Measurements from ENCODE around the gene CPN1. TPM values are rescaled to one million over a fixed set of nuclear protein-coding genes. Genes with fewer than 3 reads are reported as not detected.
"Not testable (repeated sequence)": the region's sequence is repeated elsewhere in the genome, so short reads cannot be mapped to it uniquely, and the experiment has no call there.

The CPN1 gene
- total RNA-seq, 1 experiment from 2014 or later = 0.12 TPM

DNA sequence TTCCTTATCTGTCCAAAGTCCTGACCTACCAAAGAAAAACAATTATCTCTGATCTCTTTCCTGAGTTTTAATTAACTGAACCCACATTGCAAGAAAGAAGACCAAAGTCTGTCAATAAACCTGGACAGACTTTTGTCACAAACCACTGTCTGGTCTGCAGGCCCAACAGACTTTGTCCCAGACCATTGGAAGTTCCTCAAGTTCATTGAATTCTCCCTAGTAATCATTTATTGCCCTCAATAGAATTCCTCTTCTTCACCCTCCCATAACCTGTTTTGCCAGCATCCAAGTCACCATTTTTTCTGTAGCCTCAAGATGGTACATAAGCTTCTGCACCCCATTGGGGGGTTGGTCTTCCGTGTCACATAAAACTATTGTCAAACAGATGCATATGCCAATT lies 68.0 kb downstream of the CPN1 start:
- Histone ChIP-seq H3K9me3 (ENCODE audit: control insufficient read depth in 1 of 2, insufficient read depth in 1 of 2, low read depth in 1 of 2, low read length in 2 of 2) (no peaks in the 10 kb centered on the region), H2AFZ (ENCODE audit: low read depth, low read length, poor library complexity, severe bottlenecking) (no peak overlapping the region), H3K36me3 (ENCODE audit: control insufficient read depth in 1 of 2, insufficient read depth in 2 of 2, low read length in 2 of 2) (no peaks in the 10 kb centered on the region), H3K27me3 (ENCODE audit: insufficient read depth, low read length) (no peaks in the 10 kb centered on the region), H3K4me2 (ENCODE audit: low read length) (no peak overlapping the region), H3K4me1 (ENCODE audit: control insufficient read depth in 1 of 2, insufficient read depth in 2 of 2, low read length in 2 of 2) (peaks cover 0 to 10% of the 10 kb centered on the region in 2 experiments; a peak in 3 of 4 replicates), H3K79me2 (ENCODE audit: insufficient read depth, low read length) (peaks cover 9% of the 10 kb centered on the region), H3K9me2 (ENCODE audit: insufficient read depth) (no peaks in the 10 kb centered on the region), H3K9ac (ENCODE audit: low read length) (no peak overlapping the region), H3K27ac (ENCODE audit: low read depth, low read length) (no peak overlapping the region), H4K20me1 (ENCODE audit: insufficient read depth) (no peaks in the 10 kb centered on the region), H3K4me3 (replicated peaks in 1 of 2; ENCODE audit: low read depth in 1 of 2, low read length in 2 of 2) (no peak overlapping the region)
- intact Hi-C loops (cut with micrococcal nuclease) = no loop called here
- RAD21 ChIA-PET (ENCODE audit: low non-redundant PET in 1 of 2, low total read pairs in 2 of 2, uncharacterized antibody in 2 of 2, unreplicated experiment in 2 of 2) = no interaction called here
- TF ChIP-seq ZFX (IDR thresholded peaks at IDR 0.05) (no peak), CEBPB (IDR thresholded peaks at IDR 0.05; ENCODE audit: low read depth) (no peak), SP1 (IDR thresholded peaks at IDR 0.05; ENCODE audit: low read depth) (no peak)
- TF ChIP-seq, protein P1, sequence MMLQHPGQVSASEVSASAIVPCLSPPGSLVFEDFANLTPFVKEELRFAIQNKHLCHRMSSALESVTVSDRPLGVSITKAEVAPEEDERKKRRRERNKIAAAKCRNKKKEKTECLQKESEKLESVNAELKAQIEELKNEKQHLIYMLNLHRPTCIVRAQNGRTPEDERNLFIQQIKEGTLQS (IDR thresholded peaks at IDR 0.05) = no peak
- TF ChIP-seq, protein P2, sequence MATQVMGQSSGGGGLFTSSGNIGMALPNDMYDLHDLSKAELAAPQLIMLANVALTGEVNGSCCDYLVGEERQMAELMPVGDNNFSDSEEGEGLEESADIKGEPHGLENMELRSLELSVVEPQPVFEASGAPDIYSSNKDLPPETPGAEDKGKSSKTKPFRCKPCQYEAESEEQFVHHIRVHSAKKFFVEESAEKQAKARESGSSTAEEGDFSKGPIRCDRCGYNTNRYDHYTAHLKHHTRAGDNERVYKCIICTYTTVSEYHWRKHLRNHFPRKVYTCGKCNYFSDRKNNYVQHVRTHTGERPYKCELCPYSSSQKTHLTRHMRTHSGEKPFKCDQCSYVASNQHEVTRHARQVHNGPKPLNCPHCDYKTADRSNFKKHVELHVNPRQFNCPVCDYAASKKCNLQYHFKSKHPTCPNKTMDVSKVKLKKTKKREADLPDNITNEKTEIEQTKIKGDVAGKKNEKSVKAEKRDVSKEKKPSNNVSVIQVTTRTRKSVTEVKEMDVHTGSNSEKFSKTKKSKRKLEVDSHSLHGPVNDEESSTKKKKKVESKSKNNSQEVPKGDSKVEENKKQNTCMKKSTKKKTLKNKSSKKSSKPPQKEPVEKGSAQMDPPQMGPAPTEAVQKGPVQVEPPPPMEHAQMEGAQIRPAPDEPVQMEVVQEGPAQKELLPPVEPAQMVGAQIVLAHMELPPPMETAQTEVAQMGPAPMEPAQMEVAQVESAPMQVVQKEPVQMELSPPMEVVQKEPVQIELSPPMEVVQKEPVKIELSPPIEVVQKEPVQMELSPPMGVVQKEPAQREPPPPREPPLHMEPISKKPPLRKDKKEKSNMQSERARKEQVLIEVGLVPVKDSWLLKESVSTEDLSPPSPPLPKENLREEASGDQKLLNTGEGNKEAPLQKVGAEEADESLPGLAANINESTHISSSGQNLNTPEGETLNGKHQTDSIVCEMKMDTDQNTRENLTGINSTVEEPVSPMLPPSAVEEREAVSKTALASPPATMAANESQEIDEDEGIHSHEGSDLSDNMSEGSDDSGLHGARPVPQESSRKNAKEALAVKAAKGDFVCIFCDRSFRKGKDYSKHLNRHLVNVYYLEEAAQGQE (IDR thresholded peaks at IDR 0.05; ENCODE audit: low read depth) = no peak
- TF ChIP-seq, protein P3, sequence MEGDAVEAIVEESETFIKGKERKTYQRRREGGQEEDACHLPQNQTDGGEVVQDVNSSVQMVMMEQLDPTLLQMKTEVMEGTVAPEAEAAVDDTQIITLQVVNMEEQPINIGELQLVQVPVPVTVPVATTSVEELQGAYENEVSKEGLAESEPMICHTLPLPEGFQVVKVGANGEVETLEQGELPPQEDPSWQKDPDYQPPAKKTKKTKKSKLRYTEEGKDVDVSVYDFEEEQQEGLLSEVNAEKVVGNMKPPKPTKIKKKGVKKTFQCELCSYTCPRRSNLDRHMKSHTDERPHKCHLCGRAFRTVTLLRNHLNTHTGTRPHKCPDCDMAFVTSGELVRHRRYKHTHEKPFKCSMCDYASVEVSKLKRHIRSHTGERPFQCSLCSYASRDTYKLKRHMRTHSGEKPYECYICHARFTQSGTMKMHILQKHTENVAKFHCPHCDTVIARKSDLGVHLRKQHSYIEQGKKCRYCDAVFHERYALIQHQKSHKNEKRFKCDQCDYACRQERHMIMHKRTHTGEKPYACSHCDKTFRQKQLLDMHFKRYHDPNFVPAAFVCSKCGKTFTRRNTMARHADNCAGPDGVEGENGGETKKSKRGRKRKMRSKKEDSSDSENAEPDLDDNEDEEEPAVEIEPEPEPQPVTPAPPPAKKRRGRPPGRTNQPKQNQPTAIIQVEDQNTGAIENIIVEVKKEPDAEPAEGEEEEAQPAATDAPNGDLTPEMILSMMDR (IDR thresholded peaks at IDR 0.05 in 2 of 3, conservative IDR thresholded peaks at IDR 0.05 in 1 of 3; ENCODE audit: borderline replicate concordance in 1 of 3, insufficient read depth in 1 of 3, low read depth in 2 of 3, low read length in 2 of 3) = no peak
- POLR2A ChIA-PET = no interaction called here
- DNase-seq (ENCODE audit: low read depth, low spot score) (no peak), ATAC-seq (no peak)
- CTCF ChIA-PET = interaction anchor here (1.8 kb wide), 1 partner anchor 32 kb away, joined by 5 read pairs; no protein-coding TSS in a partner anchor
- BruUV-seq (replicated peaks) = no TSS peak

DNA sequence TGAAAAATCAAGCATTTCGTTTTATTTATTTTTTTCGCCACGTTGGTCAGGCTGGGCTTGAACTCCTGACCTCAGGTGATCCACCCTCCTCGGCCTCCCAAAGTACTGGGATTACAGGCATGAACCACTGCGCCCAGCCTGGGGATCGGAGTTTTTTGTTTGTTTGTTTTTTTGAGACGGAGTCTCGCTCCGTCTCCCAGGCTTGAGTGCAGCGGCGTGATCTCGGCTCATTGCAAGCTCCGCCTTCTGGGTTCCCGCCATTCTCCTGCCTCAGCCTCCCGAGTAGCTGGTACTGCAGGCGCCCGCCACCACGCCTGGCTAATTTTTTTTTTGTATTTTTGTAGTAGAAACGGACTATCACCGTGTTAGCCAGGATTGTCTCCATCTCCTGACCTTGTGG lies 69.8 kb downstream of the CPN1 start:
- H3K4me3 ChIP-seq (replicated peaks in 1 of 2; ENCODE audit: low read depth in 1 of 2, low read length in 2 of 2); H4K20me1 ChIP-seq (ENCODE audit: insufficient read depth); ATAC-seq; POLR2A ChIA-PET; intact Hi-C loops (cut with micrococcal nuclease); DNase-seq (ENCODE audit: low read depth, low spot score); H3K27me3 ChIP-seq (ENCODE audit: insufficient read depth, low read length); RAD21 ChIA-PET (ENCODE audit: low non-redundant PET in 1 of 2, low total read pairs in 2 of 2, uncharacterized antibody in 2 of 2, unreplicated experiment in 2 of 2); H3K36me3 ChIP-seq (ENCODE audit: control insufficient read depth in 1 of 2, insufficient read depth in 2 of 2, low read length in 2 of 2); H3K4me2 ChIP-seq (ENCODE audit: low read length); H3K9me3 ChIP-seq (ENCODE audit: control insufficient read depth in 1 of 2, insufficient read depth in 1 of 2, low read depth in 1 of 2, low read length in 2 of 2); H3K9ac ChIP-seq (ENCODE audit: low read length); H3K9me2 ChIP-seq (ENCODE audit: insufficient read depth); BruUV-seq (replicated peaks); H2AFZ ChIP-seq (ENCODE audit: low read depth, low read length, poor library complexity, severe bottlenecking); H3K27ac ChIP-seq (ENCODE audit: low read depth, low read length): not testable (repeated sequence)
- H3K4me1 ChIP-seq (ENCODE audit: control insufficient read depth in 1 of 2, insufficient read depth in 2 of 2, low read length in 2 of 2) = peaks cover 13 to 28% of the 10 kb centered on the region in 2 experiments
- CTCF ChIA-PET = interaction anchor here (1.8 kb wide), 1 partner anchor 34 kb away, joined by 5 read pairs; no protein-coding TSS in a partner anchor
- peaks cover 26% of the 10 kb centered on the region for H3K79me2 ChIP-seq (ENCODE audit: insufficient read depth, low read length)
